Measurements from ENCODE around the gene PFDN2.
"Not testable (repeated sequence)": the region's sequence is repeated elsewhere in the genome, so short reads cannot be mapped to it uniquely, and the experiment has no call there.

Gene PFDN2

GRCh38 chr1:161082483-161082882 is 35.4 kb downstream of the PFDN2 start:
- DNase-seq: no peak

- DNase-seq: no peak
Observed at GRCh38 chr1:161081519-161081918, 36.3 kb downstream of the PFDN2 start.

- no peak for DNase-seq
Observed at GRCh38 chr1:161080441-161081405, 37.1 kb downstream of the PFDN2 start.

- no peak for DNase-seq
Observed at GRCh38 chr1:161079436-161080110, 38.3 kb downstream of the PFDN2 start.

- DNase-seq: no peak
Observed at GRCh38 chr1:161077426-161077825, 40.4 kb downstream of the PFDN2 start.

GRCh38 chr1:161076410-161076809 is 41.4 kb downstream of the PFDN2 start:
- no peak for DNase-seq

GRCh38 chr1:161074676-161075368 is 43.0 kb downstream of the PFDN2 start:
- DNase-seq: no peak

GRCh38 chr1:161073474-161074121 is 44.2 kb downstream of the PFDN2 start:
- no peak for DNase-seq

GRCh38 chr1:161072751-161073449 is 44.9 kb downstream of the PFDN2 start:
- DNase-seq: no peak

- no peak for DNase-seq
Observed at GRCh38 chr1:161071886-161072371, 45.9 kb downstream of the PFDN2 start.

- no peak for DNase-seq
Observed at GRCh38 chr1:161070761-161071160, 47.1 kb downstream of the PFDN2 start.

- DNase-seq: no peak
Observed at GRCh38 chr1:161069731-161070270, 48.0 kb downstream of the PFDN2 start, which contains the start of gene ARHGAP30. Gene ARHGAP30 (minus strand): TSS chr1:161069891. CDS start chr1:161069624, 267 bp downstream.

GRCh38 chr1:161069241-161069640 is 48.6 kb downstream of the PFDN2 start:
- no peak for DNase-seq

GRCh38 chr1:161068306-161069234 is 49.3 kb downstream of the PFDN2 start:
- DNase-seq: no peak

GRCh38 chr1:161066694-161067093 is 51.1 kb downstream of the PFDN2 start:
- DNase-seq: no peak

GRCh38 chr1:161065681-161066080 is 52.2 kb downstream of the PFDN2 start:
- not testable (repeated sequence) for DNase-seq

GRCh38 chr1:161063936-161064335 is 53.9 kb downstream of the PFDN2 start:
- not testable (repeated sequence) for DNase-seq

- no peak for DNase-seq
Observed at GRCh38 chr1:161061419-161061818, 56.4 kb downstream of the PFDN2 start.

- DNase-seq: no peak
Observed at GRCh38 chr1:161059293-161059692, 58.5 kb downstream of the PFDN2 start.

- no peak for DNase-seq
Observed at GRCh38 chr1:161054805-161055204, 63.0 kb downstream of the PFDN2 start.
